Neural crest cell (in vitro differentiated cells): Measurements from ENCODE around the gene PTH1R. TPM values are rescaled to one million over a fixed set of nuclear protein-coding genes. Genes with fewer than 3 reads are reported as not detected.

Experiments used
- DNase-seq: peaks from one replicate; pipeline ENCODE4 v3.0.0; 2021; ENCODE audit warnings: low read depth, mixed read lengths, low spot score
- H3K27ac Mint-ChIP-seq: one replicate; pipeline ENCODE4 v1.8.0; 2021; ENCODE audit warnings: mild to moderate bottlenecking, mixed read lengths; ENCODE audit not compliant: unreplicated experiment
- H3K27me3 Mint-ChIP-seq: 2 replicates; pipeline ENCODE4 v1.8.0; 2021; ENCODE audit warnings: low read depth, mild to moderate bottlenecking, mixed read lengths
- H3K36me3 Mint-ChIP-seq: 2 replicates; pipeline ENCODE4 v1.8.0; 2021; ENCODE audit warnings: low read depth, mild to moderate bottlenecking, mixed read lengths
- H3K4me1 Mint-ChIP-seq: 2 replicates; pipeline ENCODE4 v1.8.0; 2021; ENCODE audit warnings: mixed read lengths
- H3K4me3 Mint-ChIP-seq: one replicate; pipeline ENCODE4 v1.8.0; 2021; ENCODE audit warnings: mild to moderate bottlenecking, mixed read lengths
- H3K9me3 Mint-ChIP-seq: 2 replicates; pipeline ENCODE4 v1.8.0; 2021; ENCODE audit warnings: mixed read lengths
- CTCF ChIP-seq: fragments of 200-600 bp; sonication (generic); conservative IDR thresholded peaks from 2 replicates; pipeline ENCODE4 v1.5.0; 2021; ENCODE audit warnings: antibody characterized with exemption, mild to moderate bottlenecking
- total RNA-seq: library from RNA; stranded (reverse); gene quantifications from 2 replicates; pipeline ENCODE4 v1.2.1, GENCODE V29; 2021

The PTH1R gene
- total RNA-seq, 1 donor from 2014 or later = 0.14 TPM

DNA sequence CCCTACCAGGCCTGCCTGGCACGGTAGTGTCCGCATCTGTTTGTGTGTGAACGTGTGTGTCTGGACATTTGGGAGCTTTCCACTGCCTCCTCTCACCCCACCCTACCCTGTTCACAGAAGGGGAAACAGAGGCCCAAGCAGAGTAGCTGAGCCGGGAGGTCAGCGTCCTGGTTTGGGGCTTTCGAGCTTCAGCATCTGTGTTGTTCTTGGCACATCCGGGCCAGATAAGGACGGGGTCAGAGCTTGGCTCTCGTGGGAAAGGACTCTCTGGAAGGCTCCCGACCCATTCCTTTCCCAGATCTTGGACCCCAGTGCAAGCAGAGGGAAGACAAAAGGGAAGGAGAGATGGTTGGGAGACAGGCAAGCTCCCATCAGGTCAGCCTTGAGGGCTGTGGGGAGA, 6.3 kb upstream of the PTH1R start:
- no peak overlapping the region for H3K27ac Mint-ChIP-seq
- no peaks in the 10 kb centered on the region for H3K9me3 Mint-ChIP-seq
- peaks cover 5% of the 10 kb centered on the region for H3K27me3 Mint-ChIP-seq

GRCh38 chr3:46873521-46873920, 4.0 kb upstream of the PTH1R start:
- Mint-ChIP-seq H3K36me3 (no peaks in the 10 kb centered on the region), H3K9me3 (no peaks in the 10 kb centered on the region), H3K27ac (no peak overlapping the region), H3K27me3 (peaks cover 8% of the 10 kb centered on the region), H3K4me1 (peaks cover 27% of the 10 kb centered on the region), H3K4me3 (no peak overlapping the region)
- DNase-seq = no peak
- TF ChIP-seq CTCF = no peak

More for the DNA sequence above, 6.3 kb upstream of the PTH1R start:
- Mint-ChIP-seq H3K36me3 (no peaks in the 10 kb centered on the region), H3K4me3 (no peak overlapping the region), H3K4me1 (peaks cover 28% of the 10 kb centered on the region)
- DNase-seq = no peak
- no peak for TF ChIP-seq CTCF

GRCh38 chr3:46874430-46874829, 3.1 kb upstream of the PTH1R start:
- Mint-ChIP-seq H3K4me1 (peaks cover 18% of the 10 kb centered on the region), H3K4me3 (no peak overlapping the region), H3K27me3 (peaks cover 13% of the 10 kb centered on the region), H3K36me3 (no peaks in the 10 kb centered on the region), H3K9me3 (no peaks in the 10 kb centered on the region), H3K27ac (no peak overlapping the region)
- TF ChIP-seq CTCF = no peak
- DNase-seq = no peak

- Mint-ChIP-seq H3K9me3 (no peaks in the 10 kb centered on the region), H3K4me3 (no peak overlapping the region), H3K27me3 (peaks cover 21% of the 10 kb centered on the region), H3K4me1 (peaks cover 13% of the 10 kb centered on the region), H3K36me3 (no peaks in the 10 kb centered on the region), H3K27ac (no peak overlapping the region)
- DNase-seq = no peak
- TF ChIP-seq CTCF = no peak
These were observed 2.0 kb upstream of the PTH1R start for GRCh38 chr3:46875560-46875959.

- no peak overlapping the region for H3K4me3 Mint-ChIP-seq
These were observed 914 bp upstream of the PTH1R start for GRCh38 chr3:46876313-46877300.

More at GRCh38 chr3:46876313-46877300, 914 bp upstream of the PTH1R start:
- H3K27me3 Mint-ChIP-seq = peaks cover 30% of the 10 kb centered on the region
- TF ChIP-seq CTCF = no peak
- no peak for DNase-seq
- peaks cover 13% of the 10 kb centered on the region for H3K4me1 Mint-ChIP-seq
- no peaks in the 10 kb centered on the region for H3K9me3 Mint-ChIP-seq
- H3K36me3 Mint-ChIP-seq = no peaks in the 10 kb centered on the region
- H3K27ac Mint-ChIP-seq = no peak overlapping the region
